ENCODE measurements around the gene MIGA2. TPM values are rescaled to one million over a fixed set of nuclear protein-coding genes. Genes with fewer than 3 reads are reported as not detected.

The MIGA2 gene
- total RNA-seq, 1 donor from 2014 or later, result 38.3 TPM

DNA sequence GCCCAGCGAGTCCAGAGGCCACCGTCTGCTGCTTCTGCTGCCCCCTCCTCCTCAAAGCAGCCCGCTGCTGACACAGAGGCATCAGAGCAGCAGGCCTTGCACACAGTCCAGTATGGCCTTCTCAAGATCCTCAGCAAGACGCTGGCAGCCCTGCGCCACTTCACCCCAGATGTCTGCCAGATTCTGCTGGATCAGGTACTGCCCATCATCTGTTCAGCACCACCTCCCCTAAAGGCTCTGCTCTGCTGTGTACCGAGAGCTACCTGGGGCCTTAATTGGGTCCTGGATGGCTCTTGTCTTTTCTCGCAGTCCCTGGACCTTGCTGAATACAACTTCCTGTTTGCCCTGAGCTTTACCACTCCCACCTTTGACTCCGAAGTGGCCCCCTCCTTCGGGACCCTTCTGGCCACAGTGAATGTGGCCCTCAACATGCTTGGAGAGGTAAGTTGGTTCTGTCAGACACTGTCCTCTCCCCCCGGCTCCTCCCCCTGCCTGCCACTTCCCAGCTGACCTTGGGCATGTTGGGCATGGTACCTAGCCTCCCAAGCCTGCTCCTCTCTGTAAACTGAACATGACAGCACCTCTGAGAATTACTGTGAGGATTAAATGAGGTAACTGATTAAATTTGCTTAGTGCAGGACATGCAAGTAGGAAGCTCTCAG lies 31.0 kb upstream of the MIGA2 start:
- no peak for DNase-seq (ENCODE audit: low read depth, low spot score)
- Mint-ChIP-seq H3K36me3 (ENCODE audit: low read depth) (peaks cover 21% of the 10 kb centered on the region), H3K9me3 (no peaks in the 10 kb centered on the region), H3K27me3 (ENCODE audit: low read depth) (peaks cover 7% of the 10 kb centered on the region), H3K4me1 (peaks cover 5% of the 10 kb centered on the region), H3K4me3 (peak overlapping the region; percentile 49), H3K27ac (ENCODE audit: unreplicated experiment) (no peak overlapping the region)
- TF ChIP-seq, protein P1, sequence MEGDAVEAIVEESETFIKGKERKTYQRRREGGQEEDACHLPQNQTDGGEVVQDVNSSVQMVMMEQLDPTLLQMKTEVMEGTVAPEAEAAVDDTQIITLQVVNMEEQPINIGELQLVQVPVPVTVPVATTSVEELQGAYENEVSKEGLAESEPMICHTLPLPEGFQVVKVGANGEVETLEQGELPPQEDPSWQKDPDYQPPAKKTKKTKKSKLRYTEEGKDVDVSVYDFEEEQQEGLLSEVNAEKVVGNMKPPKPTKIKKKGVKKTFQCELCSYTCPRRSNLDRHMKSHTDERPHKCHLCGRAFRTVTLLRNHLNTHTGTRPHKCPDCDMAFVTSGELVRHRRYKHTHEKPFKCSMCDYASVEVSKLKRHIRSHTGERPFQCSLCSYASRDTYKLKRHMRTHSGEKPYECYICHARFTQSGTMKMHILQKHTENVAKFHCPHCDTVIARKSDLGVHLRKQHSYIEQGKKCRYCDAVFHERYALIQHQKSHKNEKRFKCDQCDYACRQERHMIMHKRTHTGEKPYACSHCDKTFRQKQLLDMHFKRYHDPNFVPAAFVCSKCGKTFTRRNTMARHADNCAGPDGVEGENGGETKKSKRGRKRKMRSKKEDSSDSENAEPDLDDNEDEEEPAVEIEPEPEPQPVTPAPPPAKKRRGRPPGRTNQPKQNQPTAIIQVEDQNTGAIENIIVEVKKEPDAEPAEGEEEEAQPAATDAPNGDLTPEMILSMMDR (conservative IDR thresholded peaks at IDR 0.05), result no peak

DNA sequence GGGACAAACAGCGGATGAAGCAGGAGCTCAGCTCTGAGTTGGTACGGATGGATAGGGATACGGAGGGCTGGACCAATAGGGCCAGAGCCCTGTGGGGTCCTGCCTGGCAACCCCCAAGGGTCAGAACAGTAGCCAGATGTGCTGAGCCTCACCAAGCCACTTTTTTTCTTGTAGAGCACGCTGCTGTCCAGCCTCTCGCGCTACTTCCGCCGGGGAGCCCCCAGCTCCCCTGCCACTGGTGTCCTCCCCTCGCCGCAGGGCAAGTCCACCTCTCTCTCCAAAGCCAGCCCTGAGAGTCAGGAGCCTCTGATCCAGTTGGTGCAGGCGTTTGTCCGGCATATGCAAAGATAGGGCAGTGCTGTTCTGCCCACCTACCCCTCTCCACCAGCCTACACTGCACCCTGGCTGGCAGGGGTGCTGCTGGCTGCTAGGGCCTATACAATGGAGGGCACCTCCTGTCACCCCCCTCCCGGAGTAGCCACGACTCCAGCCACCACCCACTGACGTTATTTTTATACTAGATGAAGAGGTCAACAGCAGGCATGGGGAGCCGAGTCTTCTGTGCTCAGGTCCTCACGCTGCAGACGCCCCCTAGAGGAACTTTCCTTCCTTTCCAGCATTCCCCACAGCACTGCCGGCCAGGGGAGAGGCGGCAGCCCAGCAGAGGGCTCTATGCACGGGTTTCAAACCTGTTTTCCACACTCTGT lies 29.9 kb upstream of the MIGA2 start:
- peaks cover 5% of the 10 kb centered on the region for H3K27me3 Mint-ChIP-seq (ENCODE audit: low read depth)

GRCh38 chr9:129007035-129007765 lies 29.2 kb upstream of the MIGA2 start:
- Mint-ChIP-seq H3K36me3 (ENCODE audit: low read depth) (peaks cover 15% of the 10 kb centered on the region), H3K9me3 (no peaks in the 10 kb centered on the region), H3K27ac (ENCODE audit: unreplicated experiment) (no peak overlapping the region), H3K4me1 (peaks cover 5% of the 10 kb centered on the region), H3K27me3 (ENCODE audit: low read depth) (peaks cover 5% of the 10 kb centered on the region), H3K4me3 (peak overlapping the region; percentile 86)
- TF ChIP-seq, protein P1 (conservative IDR thresholded peaks at IDR 0.05), result peak; percentile 12
- DNase-seq (ENCODE audit: low read depth, low spot score), result no peak

More for the DNA sequence above, 29.9 kb upstream of the MIGA2 start:
- H3K27ac Mint-ChIP-seq (ENCODE audit: unreplicated experiment), result peak overlapping the region; percentile 8
- peak overlapping the region; percentile 86 for H3K4me3 Mint-ChIP-seq
- TF ChIP-seq, protein P1 (conservative IDR thresholded peaks at IDR 0.05), result peak; percentile 87
- H3K36me3 Mint-ChIP-seq (ENCODE audit: low read depth), result peaks cover 15% of the 10 kb centered on the region
- H3K9me3 Mint-ChIP-seq, result no peaks in the 10 kb centered on the region
- peaks cover 5% of the 10 kb centered on the region for H3K4me1 Mint-ChIP-seq
- peak; percentile 65 for DNase-seq (ENCODE audit: low read depth, low spot score)

DNA sequence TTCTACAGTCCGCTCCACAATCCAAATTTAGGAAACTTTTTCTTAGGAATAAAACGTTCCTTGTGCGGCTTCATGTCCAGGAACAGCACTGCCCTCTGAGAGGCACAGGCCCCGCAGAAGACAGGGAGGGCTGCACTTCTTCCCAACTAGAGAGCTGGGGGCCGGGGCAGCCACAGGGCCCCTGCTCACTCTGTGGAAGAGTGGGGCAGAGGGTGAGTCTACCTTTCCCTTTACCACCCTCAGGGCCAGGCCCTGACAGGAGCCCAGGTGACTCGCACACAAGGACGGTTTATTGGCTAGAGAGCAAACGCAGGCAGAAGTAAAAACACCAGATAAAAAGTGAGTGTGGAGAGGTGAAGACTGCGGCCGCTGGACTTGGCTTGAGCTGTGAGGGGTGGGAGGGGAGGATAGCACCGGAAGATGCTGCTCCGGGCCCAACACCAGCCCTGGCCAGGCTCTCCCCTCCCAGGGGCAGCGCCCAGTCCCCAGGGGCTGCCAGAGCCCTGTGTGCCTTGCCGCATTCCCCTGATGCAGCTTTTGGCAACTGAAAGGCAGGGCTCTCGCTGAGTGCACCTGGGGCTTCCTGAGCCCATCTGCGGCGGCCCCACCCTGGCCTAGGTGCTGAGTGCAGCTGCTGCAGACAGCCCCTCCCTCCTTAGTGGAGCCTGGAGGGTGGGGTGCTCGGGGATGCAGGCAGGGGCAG lies 28.5 kb upstream of the MIGA2 start:
- TF ChIP-seq, protein P1 (conservative IDR thresholded peaks at IDR 0.05), result no peak
- peaks cover 5% of the 10 kb centered on the region for H3K4me1 Mint-ChIP-seq
- H3K4me3 Mint-ChIP-seq, result peak overlapping the region; percentile 44
- peaks cover 8% of the 10 kb centered on the region for H3K36me3 Mint-ChIP-seq (ENCODE audit: low read depth)
- H3K27me3 Mint-ChIP-seq (ENCODE audit: low read depth), result peaks cover 5% of the 10 kb centered on the region
- H3K27ac Mint-ChIP-seq (ENCODE audit: unreplicated experiment), result peak overlapping the region; percentile 78
- no peaks in the 10 kb centered on the region for H3K9me3 Mint-ChIP-seq
- no peak for DNase-seq (ENCODE audit: low read depth, low spot score)

DNA sequence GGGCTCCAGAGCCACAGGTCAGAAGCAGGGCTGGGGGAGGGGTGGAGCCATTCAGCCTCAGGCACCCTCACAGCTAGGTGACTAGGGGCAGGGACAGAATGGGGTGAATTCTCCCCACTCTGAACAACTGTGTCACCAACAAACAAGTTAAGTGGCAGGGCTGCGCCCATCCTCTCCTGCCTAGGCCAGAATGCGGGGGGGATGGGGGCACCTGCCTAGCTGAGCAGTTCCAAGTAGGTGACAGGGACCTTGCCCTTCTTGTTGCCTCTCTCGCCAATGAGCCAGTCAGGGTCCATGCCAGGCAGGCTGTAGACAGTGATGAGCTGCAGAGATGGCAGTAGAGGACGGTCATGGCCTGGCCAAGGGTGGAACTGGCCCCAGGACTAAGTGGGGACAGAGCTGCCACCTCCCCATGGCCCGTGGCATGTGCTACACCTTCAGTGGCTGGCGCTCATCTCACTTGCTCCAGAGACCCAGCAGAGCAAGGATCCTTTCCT lies 27.9 kb upstream of the MIGA2 start:
- no peak overlapping the region for H3K27ac Mint-ChIP-seq (ENCODE audit: unreplicated experiment)
- TF ChIP-seq, protein P1 (conservative IDR thresholded peaks at IDR 0.05), result no peak
- peaks cover 4% of the 10 kb centered on the region for H3K36me3 Mint-ChIP-seq (ENCODE audit: low read depth)
- peaks cover 5% of the 10 kb centered on the region for H3K27me3 Mint-ChIP-seq (ENCODE audit: low read depth)
- no peak overlapping the region for H3K4me3 Mint-ChIP-seq
- no peak for DNase-seq (ENCODE audit: low read depth, low spot score)
- peaks cover 5% of the 10 kb centered on the region for H3K4me1 Mint-ChIP-seq
- H3K9me3 Mint-ChIP-seq, result no peaks in the 10 kb centered on the region
